Ectodermal cell (in vitro differentiated cells): Measurements from ENCODE around the gene PGM2.
A peak's percentile ranks its signal among the peaks of the same experiment; 100 is the strongest.
"Not testable (repeated sequence)": the region's sequence is repeated elsewhere in the genome, so short reads cannot be mapped to it uniquely, and the experiment has no call there.

Experiments used
- H3K27ac ChIP-seq: 2 replicates; pipeline ENCODE4 v1.7.0; 2013; ENCODE audit warnings: mild to moderate bottlenecking, low read depth, low read length; ENCODE audit not compliant: insufficient read depth, poor library complexity, severe bottlenecking
- H3K27me3 ChIP-seq: 2 replicates; pipeline ENCODE4 v1.7.0; 2013; ENCODE audit warnings: mild to moderate bottlenecking, low read length; ENCODE audit not compliant: insufficient read depth, control insufficient read depth, poor library complexity, severe bottlenecking
- H3K36me3 ChIP-seq: one replicate; pipeline ENCODE4 v1.7.0; 2013; ENCODE audit warnings: low read length; ENCODE audit not compliant: control insufficient read depth, insufficient read depth
- H3K4me1 ChIP-seq: one replicate; pipeline ENCODE4 v1.7.0; 2013; ENCODE audit warnings: low read length; ENCODE audit not compliant: control insufficient read depth, insufficient read depth
- H3K4me3 ChIP-seq: 2 replicates; pipeline ENCODE4 v1.7.0; 2013; ENCODE audit warnings: low read depth, low read length, control low read depth; ENCODE audit not compliant: insufficient read depth
- H3K9me3 ChIP-seq: 2 replicates; pipeline ENCODE4 v1.7.0; 2013; ENCODE audit warnings: mild to moderate bottlenecking, low read length, moderate library complexity; ENCODE audit not compliant: control insufficient read depth
- WGBS, 2 experiments: methylation state at CpG; one replicate each; pipeline ENCODE4 v1.1.7; 2013; ENCODE audit warnings: missing lambda C conversion rate in 2 of 2; 5-methylcytosine and 5-hydroxymethylcytosine counted together

Gene PGM2

DNA sequence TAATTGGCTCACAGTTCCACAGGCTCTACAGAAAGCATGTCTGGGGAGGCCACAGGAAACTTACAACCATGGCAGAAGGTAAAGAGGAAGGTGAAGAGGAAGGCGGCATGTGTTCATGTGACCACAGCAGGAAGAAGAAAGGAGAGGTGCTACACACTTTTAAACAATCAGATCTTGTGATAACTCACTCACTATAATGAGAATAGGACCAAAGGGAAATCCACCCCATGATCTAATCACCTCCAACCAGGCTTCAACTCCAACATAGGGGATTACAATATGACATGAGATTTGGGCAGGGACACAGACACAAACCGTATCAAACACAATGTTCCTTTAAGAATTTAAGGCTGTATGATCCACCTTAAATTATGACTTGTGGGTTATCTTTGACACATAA lies 10.5 kb upstream of the PGM2 start:
- 92 to 97% methylated on average over 1 to 2 of the region's 2 CpGs for WGBS, 2 experiments
- H3K36me3 ChIP-seq, result no peaks in the 10 kb centered on the region
- H3K27me3 ChIP-seq, result no peaks in the 10 kb centered on the region
- H3K4me1 ChIP-seq, result no peaks in the 10 kb centered on the region
- no peaks in the 10 kb centered on the region for H3K9me3 ChIP-seq
- H3K4me3 ChIP-seq, result no peak overlapping the region
- no peak overlapping the region for H3K27ac ChIP-seq

DNA sequence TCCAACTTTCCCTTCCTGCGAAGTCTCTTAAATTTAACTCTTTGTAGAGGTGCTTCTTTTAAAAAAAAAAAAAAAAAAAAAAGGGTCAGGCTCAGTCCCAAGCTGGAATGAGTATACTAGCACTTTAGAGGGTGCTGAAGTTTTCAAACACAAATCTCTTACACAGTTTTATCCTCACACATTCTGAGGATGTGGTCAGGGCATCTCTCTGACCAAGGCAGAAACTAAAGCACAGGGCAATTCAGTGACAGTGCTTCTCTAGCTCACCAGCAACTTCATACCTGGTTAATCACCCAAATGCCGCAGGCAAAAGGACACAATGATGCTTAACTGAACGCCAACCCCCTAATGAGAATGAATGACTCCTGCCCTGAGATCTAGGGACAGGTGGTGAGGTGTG lies 9.8 kb upstream of the PGM2 start:
- H3K27ac ChIP-seq, result no peak overlapping the region
- WGBS, 2 experiments, result 91 to 95% methylated on average over 2 of the region's 3 CpGs
- H3K36me3 ChIP-seq, result no peaks in the 10 kb centered on the region
- no peaks in the 10 kb centered on the region for H3K27me3 ChIP-seq
- no peak overlapping the region for H3K4me3 ChIP-seq
- no peaks in the 10 kb centered on the region for H3K4me1 ChIP-seq
- no peaks in the 10 kb centered on the region for H3K9me3 ChIP-seq

DNA sequence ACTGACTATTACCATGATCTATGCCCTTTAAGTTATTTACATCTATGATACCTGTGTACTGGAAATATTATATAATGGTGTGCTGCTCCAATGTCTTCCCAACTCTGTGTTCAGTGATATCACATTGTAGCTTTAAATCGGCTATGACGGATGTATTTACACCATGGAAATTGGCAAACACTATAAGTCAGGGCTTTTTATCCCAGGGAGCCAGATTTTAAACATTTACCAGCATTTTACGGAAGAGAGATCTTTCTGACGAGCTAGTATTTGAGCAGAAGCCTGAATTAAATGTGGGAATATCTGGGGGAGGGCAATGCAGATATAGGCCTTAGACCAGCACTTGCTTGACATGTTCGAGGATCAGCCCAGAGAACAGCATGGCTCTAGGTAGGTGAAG lies 7.7 kb upstream of the PGM2 start:
- WGBS, 2 experiments, result 96 to 97% methylated on average over 5 of the region's 5 CpGs
- Histone ChIP-seq H3K9me3 (no peaks in the 10 kb centered on the region), H3K27me3 (no peaks in the 10 kb centered on the region), H3K27ac (no peak overlapping the region), H3K36me3 (no peaks in the 10 kb centered on the region), H3K4me3 (no peak overlapping the region), H3K4me1 (no peaks in the 10 kb centered on the region)

DNA sequence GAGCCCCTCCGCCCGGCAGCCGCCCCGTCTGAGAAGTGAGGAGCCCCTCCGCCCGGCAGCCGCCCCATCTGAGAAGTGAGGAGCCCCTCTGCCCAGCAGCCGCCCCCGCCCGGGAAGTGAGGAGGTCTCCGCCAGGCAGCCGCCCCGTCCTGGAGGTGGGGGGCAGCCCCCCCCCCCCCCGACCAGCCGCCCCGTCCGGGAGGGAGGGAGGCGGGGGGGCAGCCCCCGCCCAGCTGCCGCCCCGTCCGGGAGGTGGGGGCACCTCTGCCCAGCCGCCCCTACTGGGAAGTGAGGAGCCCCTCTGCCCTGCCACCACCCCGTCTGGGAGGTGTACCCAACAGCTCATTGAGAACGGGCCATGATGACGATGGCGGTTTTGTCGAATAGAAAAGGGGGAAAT lies 6.0 kb upstream of the PGM2 start:
- not testable (repeated sequence) for H3K27me3 ChIP-seq, H3K27ac ChIP-seq, H3K4me1 ChIP-seq, H3K4me3 ChIP-seq, H3K9me3 ChIP-seq, H3K36me3 ChIP-seq
- WGBS, 2 experiments, result 95 to 96% methylated on average over 24 to 27 of the region's 28 CpGs

DNA sequence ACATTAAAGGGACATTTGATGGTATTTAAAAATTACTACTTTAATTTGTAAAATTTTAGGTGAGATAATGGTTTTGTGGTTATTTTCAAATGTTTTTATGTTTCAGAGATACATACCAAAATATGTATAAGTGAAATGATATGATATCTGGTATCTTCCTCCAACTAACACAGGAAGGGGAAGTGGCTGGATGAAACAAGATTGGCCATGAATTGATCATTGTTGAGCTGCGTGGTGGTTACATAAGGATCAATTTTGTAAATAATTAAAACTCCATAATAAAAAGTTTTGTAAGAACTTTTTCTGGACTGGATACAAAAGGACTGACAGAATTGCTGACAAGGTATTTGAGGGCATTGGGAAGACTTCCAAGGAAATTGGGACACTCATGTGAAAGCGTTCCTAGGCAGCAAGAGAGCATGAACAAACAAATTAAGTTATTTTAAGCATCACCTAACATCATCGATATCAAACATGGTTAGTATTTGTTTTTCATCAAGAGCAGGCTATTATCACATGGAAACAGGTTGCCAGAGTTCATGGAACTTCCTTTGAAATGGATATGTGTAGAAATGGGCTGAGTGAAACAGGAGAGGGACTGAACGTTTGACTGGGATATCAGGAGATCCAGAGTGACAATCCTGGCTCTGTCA lies 4.4 kb upstream of the PGM2 start:
- WGBS, 2 experiments, result 89 to 93% methylated on average over 3 of the region's 4 CpGs
- Histone ChIP-seq H3K4me1 (no peaks in the 10 kb centered on the region), H3K27me3 (peaks cover 25% of the 10 kb centered on the region), H3K36me3 (no peaks in the 10 kb centered on the region), H3K9me3 (no peaks in the 10 kb centered on the region), H3K27ac (no peak overlapping the region), H3K4me3 (no peak overlapping the region)

DNA sequence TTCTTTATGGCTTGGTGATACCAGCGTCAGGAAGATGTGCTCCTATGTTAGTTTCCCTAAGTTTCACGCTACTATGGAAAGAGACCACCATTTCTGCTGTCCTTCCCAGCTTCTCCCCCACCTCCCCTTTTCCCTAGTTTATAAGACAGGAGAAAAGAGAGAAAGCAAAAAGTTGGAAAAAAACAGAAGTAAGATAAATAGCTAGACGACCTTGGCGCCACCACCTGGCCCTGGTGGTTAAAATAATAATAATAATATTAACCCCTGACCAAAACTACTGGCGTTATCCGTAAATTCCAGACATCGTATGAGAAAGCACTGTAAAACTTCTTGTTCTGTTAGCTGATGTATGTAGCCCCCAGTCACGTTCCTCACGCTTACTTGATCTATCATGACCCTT lies 985 bp upstream of the PGM2 start:
- H3K36me3 ChIP-seq, H3K9me3 ChIP-seq, H3K4me1 ChIP-seq, H3K27ac ChIP-seq: not testable (repeated sequence)
- Histone ChIP-seq H3K4me3 (peak overlapping the region; percentile 63), H3K27me3 (peaks cover 37% of the 10 kb centered on the region)
- 9 to 21% methylated on average over 3 to 5 of the region's 9 CpGs for WGBS, 2 experiments

DNA sequence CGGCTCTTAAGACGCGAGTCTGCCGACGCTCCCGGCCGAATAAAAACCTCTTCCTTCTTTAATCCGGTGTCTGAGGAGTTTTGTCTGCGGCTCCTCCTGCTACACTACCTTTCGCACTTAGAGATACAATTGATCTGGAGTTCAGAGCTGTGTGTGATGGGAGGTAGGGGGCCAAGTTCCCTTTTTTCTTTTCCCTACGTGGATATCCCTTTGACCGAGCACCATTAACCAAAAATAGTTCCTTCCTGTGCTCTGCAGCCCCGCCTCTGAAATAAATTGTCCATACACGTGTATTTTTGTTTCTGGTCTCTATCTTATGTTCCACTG lies 555 bp upstream of the PGM2 start:
- peak overlapping the region; percentile 63 for H3K4me3 ChIP-seq
- H3K4me1 ChIP-seq, result peaks cover 10% of the 10 kb centered on the region
- peaks cover 37% of the 10 kb centered on the region for H3K27me3 ChIP-seq
- whole genome bisulfite sequencing, 2 experiments, result 1 to 3% methylated on average over 11 to 14 of the region's 14 CpGs
- H3K27ac ChIP-seq, result no peak overlapping the region
- peaks cover 5% of the 10 kb centered on the region for H3K36me3 ChIP-seq
- no peaks in the 10 kb centered on the region for H3K9me3 ChIP-seq

DNA sequence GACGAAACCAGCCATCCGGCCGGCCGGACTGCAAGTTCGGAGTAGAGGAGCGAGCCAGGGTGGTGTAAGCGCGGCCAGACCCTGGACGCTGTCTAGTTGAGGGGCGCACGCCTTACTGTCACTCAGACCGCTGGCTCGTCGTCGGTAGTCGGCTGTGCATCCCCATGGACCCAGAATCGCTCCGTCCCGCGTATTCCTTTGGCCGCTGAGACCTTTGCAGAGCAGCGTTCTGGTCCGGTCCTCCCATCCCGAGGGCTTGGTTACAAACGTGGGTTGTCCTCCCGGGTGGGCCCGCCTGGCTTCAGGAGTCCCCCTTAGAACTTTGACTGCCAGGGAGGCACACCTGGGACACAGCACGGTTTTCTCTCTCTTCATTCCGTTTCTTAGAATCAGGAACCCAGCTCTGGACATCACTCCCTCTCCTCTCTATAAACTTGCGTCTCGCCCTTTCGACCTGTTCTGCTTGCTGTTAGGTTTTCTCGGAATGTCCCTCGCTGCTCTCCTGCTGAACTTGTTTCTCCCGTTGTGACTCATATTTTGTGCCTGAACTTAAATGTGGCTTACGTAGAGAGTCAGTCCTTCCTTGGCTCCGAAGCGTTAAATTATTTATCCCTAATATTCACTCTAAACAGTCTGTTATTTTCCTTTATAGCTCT lies 672 bp downstream of the PGM2 start:
- Histone ChIP-seq H3K27me3 (peaks cover 37% of the 10 kb centered on the region), H3K4me1 (peaks cover 10% of the 10 kb centered on the region), H3K9me3 (no peaks in the 10 kb centered on the region), H3K27ac (no peak overlapping the region), H3K36me3 (peaks cover 5% of the 10 kb centered on the region), H3K4me3 (peak overlapping the region; percentile 63)
- 4% methylated on average over 38 of the region's 38 CpGs for WGBS, 2 experiments

DNA sequence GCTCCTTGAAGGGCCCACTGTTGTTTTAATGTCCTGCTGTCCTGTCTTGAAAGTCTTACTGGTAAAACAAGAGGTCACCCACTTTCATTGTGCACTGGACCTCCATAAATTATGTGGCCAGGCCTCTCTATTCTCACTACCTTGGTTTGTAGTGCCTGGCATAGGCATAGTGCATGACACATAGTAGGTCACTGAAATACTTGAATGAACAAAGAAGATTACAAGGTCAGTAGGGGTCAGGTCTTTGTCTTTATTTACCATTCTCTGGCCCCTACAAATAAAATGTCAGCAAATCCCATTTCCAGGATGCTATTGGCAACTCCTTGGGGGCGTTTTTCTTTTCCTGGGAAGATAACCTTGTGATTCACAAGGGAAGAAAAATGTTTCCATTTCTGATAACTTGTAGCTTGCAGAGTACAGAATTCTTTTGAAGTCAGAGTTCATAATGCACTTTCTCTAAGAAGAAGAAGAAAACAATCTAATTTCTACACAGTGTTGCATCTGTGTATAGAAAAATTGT lies 1.4 kb downstream of the PGM2 start:
- WGBS, 2 experiments, result 47 to 77% methylated on average over 1 of the region's 1 CpG
- Histone ChIP-seq H3K36me3 (peaks cover 5% of the 10 kb centered on the region), H3K4me3 (peak overlapping the region; percentile 63), H3K9me3 (no peaks in the 10 kb centered on the region), H3K27ac (no peak overlapping the region), H3K27me3 (peaks cover 37% of the 10 kb centered on the region), H3K4me1 (peaks cover 10% of the 10 kb centered on the region)

DNA sequence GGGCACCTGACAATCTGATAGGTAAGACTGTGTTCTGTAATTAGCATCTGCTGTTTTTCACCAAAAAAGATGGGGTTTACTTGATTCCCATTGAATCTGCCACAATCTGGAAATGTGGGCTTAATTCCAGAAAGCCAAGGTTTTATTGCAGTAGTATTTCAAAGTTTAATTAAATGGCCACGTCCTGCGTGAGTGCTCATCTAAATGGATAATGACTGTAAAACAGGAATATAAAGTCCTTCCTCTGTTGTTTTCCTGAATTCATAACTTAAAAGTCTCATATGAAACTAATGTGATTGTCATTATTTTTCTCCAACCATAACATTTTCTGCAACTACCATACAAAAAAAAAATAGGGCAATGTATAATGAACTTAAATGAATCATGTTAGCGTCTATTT lies 2.4 kb downstream of the PGM2 start:
- Histone ChIP-seq H3K4me3 (no peak overlapping the region), H3K27me3 (peaks cover 37% of the 10 kb centered on the region), H3K27ac (no peak overlapping the region), H3K4me1 (peaks cover 10% of the 10 kb centered on the region), H3K9me3 (no peaks in the 10 kb centered on the region), H3K36me3 (peaks cover 5% of the 10 kb centered on the region)
- 92 to 100% methylated on average over 3 of the region's 3 CpGs for WGBS, 2 experiments
